Sigmoid colon (tissue), 7 donors: ENCODE results near the gene TBXAS1. TPM values are rescaled to one million over a fixed set of nuclear protein-coding genes. Genes with fewer than 3 reads are reported as not detected.

Source experiments
- DNase-seq: peaks from one replicate; pipeline ENCODE4 v3.0.0-alpha.2; 2019
- H3K27ac ChIP-seq, 4 donors: fragments of 200-600 bp; sonication (generic); one replicate each; pipeline ENCODE4 v1.5.1; 2016 to 2019; ENCODE audit warnings: mild to moderate bottlenecking in 1 of 4
- H3K27me3 ChIP-seq, 3 donors: fragments of 200-600 bp; sonication (generic); one replicate each; pipeline ENCODE4 v1.5.1; 2019; ENCODE audit warnings: mild to moderate bottlenecking in 1 of 3
- H3K36me3 ChIP-seq, 4 donors: fragments of 200-600 bp; sonication (generic); one replicate each; pipeline ENCODE4 v1.5.1; 2016 to 2019
- H3K4me1 ChIP-seq, 4 donors: fragments of 200-600 bp; sonication (generic); one replicate each; pipeline ENCODE4 v1.5.1; 2017 to 2019
- H3K4me3 ChIP-seq, 4 donors: fragments of 200-600 bp; sonication (generic); one replicate each; pipeline ENCODE4 v1.5.1; 2017 to 2019; ENCODE audit warnings: mild to moderate bottlenecking in 2 of 4, moderate library complexity in 1 of 4
- H3K9me3 ChIP-seq, 4 donors: fragments of 200-600 bp in 3 of 4; sonication (generic) in 3 of 4; one replicate each; pipeline versions ENCODE4 v1.5.1 to v1.6.1; 2013 to 2019
- CTCF ChIP-seq, 4 experiments: fragments of 450-650 bp in 3 of 4; fragments of 200-600 bp in 1 of 4; IDR thresholded peaks; one replicate each; pipeline ENCODE4 v1.5.1; 2016 to 2019; ENCODE audit warnings: antibody characterized with exemption in 4 of 4, mild to moderate bottlenecking in 3 of 4, moderate library complexity in 2 of 4
- EP300 ChIP-seq, 4 donors: sonication (generic); formaldehyde crosslinking; IDR thresholded peaks; one replicate each; pipeline ENCODE4 v1.6.1; 2017; ENCODE audit warnings: antibody characterized with exemption in 4 of 4
- POLR2A ChIP-seq, 2 donors: fragments of 450-650 bp; IDR thresholded peaks; one replicate each; pipeline ENCODE4 v1.6.1; 2016; ENCODE audit warnings: antibody characterized with exemption in 2 of 2, mild to moderate bottlenecking in 2 of 2, moderate library complexity in 2 of 2
- POLR2AphosphoS5 ChIP-seq, 4 donors: sonication (generic); formaldehyde crosslinking; IDR thresholded peaks; one replicate each; pipeline ENCODE4 v1.6.1; 2017; ENCODE audit warnings: antibody characterized with exemption in 4 of 4
- WGBS, 2 donors: extraction: QIAGEN DNeasy Blood & Tissue Kit; methylation state at CpG; one replicate each; pipeline ENCODE4 v1.1.7; 2013; 5-methylcytosine and 5-hydroxymethylcytosine counted together
- intact Hi-C: fragments of 100-400 bp; cut with DNase I; formaldehyde crosslinking; loops from one replicate; pipeline ENCODE4 v1.15.1; 2023
- polyA plus RNA-seq, 3 donors: library from polyadenylated mRNA; stranded (reverse); fragments of 200-250 nt; gene quantifications; one replicate each; pipeline ENCODE4 v1.2.3, GENCODE V29; 2013
- total RNA-seq, 4 donors: library from RNA; depleted of rRNA; stranded (reverse); fragments of >200 nt; gene quantifications; one replicate each; pipeline ENCODE4 v1.1.0, GENCODE V29; 2016
- donor health status: healthy with polysubstance abuse.
- donor health status: Bipolar disorder and iron deficiency.
- donor health status: healthy.

The TBXAS1 gene
- total and polyA plus RNA-seq, 7 donors, result 6.0 to 28.2 (median 19.3) TPM

- 95 to 97% methylated on average over 3 of the region's 3 CpGs for WGBS, 2 donors
- Histone ChIP-seq H3K9me3 (no peaks in the 10 kb centered on the region), H3K4me1 (no peaks in the 10 kb centered on the region), H3K27me3 (no peaks in the 10 kb centered on the region), H3K4me3 (no peak overlapping the region), H3K27ac (no peak overlapping the region), H3K36me3 (peaks cover 0 to 38% (median 3%) of the 10 kb centered on the region in 4 donors)
- intact Hi-C loops, result no loop called here
- TF ChIP-seq CTCF (IDR thresholded peaks at IDR 0.05) (no peak), POLR2AphosphoS5 (IDR thresholded peaks at IDR 0.05) (no peak), EP300 (IDR thresholded peaks at IDR 0.05) (no peak), POLR2A (IDR thresholded peaks at IDR 0.05) (no peak)
- DNase-seq, result no peak
These were observed 218.1 kb downstream of the TBXAS1 start for GRCh38 chr7:140047197-140047596.

- Histone ChIP-seq H3K27ac (no peak overlapping the region), H3K36me3 (peaks cover 0 to 39% (median 1%) of the 10 kb centered on the region in 4 donors), H3K4me1 (no peaks in the 10 kb centered on the region), H3K4me3 (no peak overlapping the region), H3K9me3 (no peaks in the 10 kb centered on the region), H3K27me3 (no peaks in the 10 kb centered on the region)
- TF ChIP-seq POLR2AphosphoS5 (IDR thresholded peaks at IDR 0.05), result no peak
- 82 to 93% methylated on average over 4 of the region's 4 CpGs for WGBS, 2 donors
- intact Hi-C loops, result no loop called here
- no peak for DNase-seq
These were observed 219.1 kb downstream of the TBXAS1 start for GRCh38 chr7:140048138-140048537.

- Histone ChIP-seq H3K36me3 (peaks cover 0 to 43% (median 1%) of the 10 kb centered on the region in 4 donors), H3K4me3 (no peak overlapping the region), H3K27ac (no peak overlapping the region), H3K27me3 (no peaks in the 10 kb centered on the region), H3K9me3 (no peaks in the 10 kb centered on the region), H3K4me1 (no peaks in the 10 kb centered on the region)
- no peak for DNase-seq
- 20 to 70% methylated on average over 1 of the region's 1 CpG for WGBS, 2 donors
- intact Hi-C loops, result no loop called here
- no peak for TF ChIP-seq CTCF (IDR thresholded peaks at IDR 0.05)
- TF ChIP-seq POLR2AphosphoS5 (IDR thresholded peaks at IDR 0.05), result no peak
- TF ChIP-seq EP300 (IDR thresholded peaks at IDR 0.05), result no peak
- TF ChIP-seq POLR2A (IDR thresholded peaks at IDR 0.05), result no peak
These were observed 219.9 kb downstream of the TBXAS1 start for GRCh38 chr7:140048989-140049338.

GRCh38 chr7:140049339-140050024, 220.4 kb downstream of the TBXAS1 start:
- no peak overlapping the region for H3K4me3 ChIP-seq
- H3K9me3 ChIP-seq, result no peaks in the 10 kb centered on the region
- no peak overlapping the region for H3K27ac ChIP-seq
- 63 to 82% methylated on average over 5 of the region's 5 CpGs for WGBS, 2 donors
- intact Hi-C loops, result no loop called here
- no peaks in the 10 kb centered on the region for H3K27me3 ChIP-seq
- no peak for DNase-seq
- TF ChIP-seq POLR2AphosphoS5 (IDR thresholded peaks at IDR 0.05) (no peak), EP300 (IDR thresholded peaks at IDR 0.05) (no peak), CTCF (IDR thresholded peaks at IDR 0.05) (no peak), POLR2A (IDR thresholded peaks at IDR 0.05) (no peak)
- no peaks in the 10 kb centered on the region for H3K4me1 ChIP-seq
- H3K36me3 ChIP-seq, result peaks cover 0 to 43% (median 1%) of the 10 kb centered on the region in 4 donors

GRCh38 chr7:140050100-140050499, 221.0 kb downstream of the TBXAS1 start:
- no peak for DNase-seq
- H3K4me3 ChIP-seq, result no peak overlapping the region
- intact Hi-C loops, result no loop called here
- H3K9me3 ChIP-seq, result no peaks in the 10 kb centered on the region
- TF ChIP-seq CTCF (IDR thresholded peaks at IDR 0.05) (no peak), EP300 (IDR thresholded peaks at IDR 0.05) (no peak), POLR2AphosphoS5 (IDR thresholded peaks at IDR 0.05) (no peak), POLR2A (IDR thresholded peaks at IDR 0.05) (no peak)
- H3K4me1 ChIP-seq, result no peaks in the 10 kb centered on the region
- no peaks in the 10 kb centered on the region for H3K27me3 ChIP-seq
- 91 to 94% methylated on average over 3 of the region's 3 CpGs for WGBS, 2 donors
- peaks cover 0 to 39% (median 1%) of the 10 kb centered on the region in 4 donors for H3K36me3 ChIP-seq
- H3K27ac ChIP-seq, result peak overlapping the region in 2 of 4 donors; percentile 0 to 4
